Lower leg skin (tissue), 3 donors: ENCODE measurements around the gene P3H2.

Source experiments
- CTCF ChIP-seq, 3 donors: fragments of 450-650 bp; IDR thresholded peaks; one replicate each; pipeline ENCODE4 v1.5.1; 2016; ENCODE audit warnings: antibody characterized with exemption in 3 of 3, mild to moderate bottlenecking in 3 of 3, moderate library complexity in 2 of 3
- POLR2A ChIP-seq, 2 donors: fragments of 450-650 bp; IDR thresholded peaks; one replicate each; pipeline ENCODE4 v1.6.1; 2016 to 2017; ENCODE audit warnings: antibody characterized with exemption in 2 of 2, mild to moderate bottlenecking in 1 of 2, moderate library complexity in 1 of 2

- TF ChIP-seq CTCF (IDR thresholded peaks at IDR 0.05) = no peak
- no peak for TF ChIP-seq POLR2A (IDR thresholded peaks at IDR 0.05)
These were observed 4.1 kb downstream of the P3H2 start for GRCh38 chr3:190116551-190117067.
